ENCODE measurements around the gene CCDC93.

The CCDC93 gene

DNA sequence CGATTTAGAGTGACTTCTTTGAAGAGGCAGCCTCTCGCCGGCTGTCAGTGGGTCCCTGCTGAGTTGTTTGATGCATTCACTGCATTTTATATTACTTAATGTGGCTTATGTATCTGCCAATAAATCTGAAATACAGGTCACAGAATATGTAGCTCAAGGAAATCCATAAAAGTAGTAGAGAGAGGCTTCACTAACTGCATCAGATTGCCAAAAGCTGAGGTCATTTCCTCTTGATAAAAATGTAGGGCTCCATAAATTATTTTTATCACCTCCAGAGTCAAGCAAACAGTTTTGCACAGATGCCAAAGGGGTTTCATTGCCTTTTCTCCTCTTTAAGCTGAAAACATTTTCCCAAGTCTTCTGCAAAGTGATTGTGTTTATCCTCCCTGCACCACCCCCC lies 36.5 kb upstream of the CCDC93 start:
- no peak for TF ChIP-seq CTCF (IDR thresholded peaks at IDR 0.05)
- Histone ChIP-seq H3K4me2 (ENCODE audit: low read length) (no peak overlapping the region), H3K36me3 (ENCODE audit: control insufficient read depth, insufficient read depth, low read length) (no peaks in the 10 kb centered on the region), H2AFZ (no peak overlapping the region), H3K79me2 (no peaks in the 10 kb centered on the region), H3K4me3 (ENCODE audit: low read depth, low read length) (no peak overlapping the region), H3K27ac (no peak overlapping the region), H3K9me3 (ENCODE audit: control insufficient read depth, low read length) (no peaks in the 10 kb centered on the region), H3K9ac (no peak overlapping the region), H3K4me1 (no peaks in the 10 kb centered on the region), H3K27me3 (ENCODE audit: control insufficient read depth, insufficient read depth, low read length) (no peaks in the 10 kb centered on the region)

- H3K9me3 ChIP-seq (ENCODE audit: control insufficient read depth, low read length): no peaks in the 10 kb centered on the region
- H2AFZ ChIP-seq: no peak overlapping the region
- no peaks in the 10 kb centered on the region for H3K36me3 ChIP-seq (ENCODE audit: control insufficient read depth, insufficient read depth, low read length)
- H3K4me1 ChIP-seq: no peaks in the 10 kb centered on the region
- no peaks in the 10 kb centered on the region for H3K27me3 ChIP-seq (ENCODE audit: control insufficient read depth, insufficient read depth, low read length)
- no peak overlapping the region for H3K4me3 ChIP-seq (ENCODE audit: low read depth, low read length)
- TF ChIP-seq CTCF (IDR thresholded peaks at IDR 0.05): no peak
- H3K27ac ChIP-seq: no peak overlapping the region
- H3K79me2 ChIP-seq: no peaks in the 10 kb centered on the region
- no peak overlapping the region for H3K4me2 ChIP-seq (ENCODE audit: low read length)
- H3K9ac ChIP-seq: no peak overlapping the region
Observed at GRCh38 chr2:118049816-118050140, 35.9 kb upstream of the CCDC93 start.

GRCh38 chr2:118049140-118049815 lies 35.4 kb upstream of the CCDC93 start:
- H3K27ac ChIP-seq: no peak overlapping the region
- no peaks in the 10 kb centered on the region for H3K27me3 ChIP-seq (ENCODE audit: control insufficient read depth, insufficient read depth, low read length)
- no peak overlapping the region for H2AFZ ChIP-seq
- H3K9me3 ChIP-seq (ENCODE audit: control insufficient read depth, low read length): no peaks in the 10 kb centered on the region
- H3K4me3 ChIP-seq (ENCODE audit: low read depth, low read length): no peak overlapping the region
- no peaks in the 10 kb centered on the region for H3K79me2 ChIP-seq
- H3K4me2 ChIP-seq (ENCODE audit: low read length): no peak overlapping the region
- H3K9ac ChIP-seq: no peak overlapping the region
- no peaks in the 10 kb centered on the region for H3K4me1 ChIP-seq
- H3K36me3 ChIP-seq (ENCODE audit: control insufficient read depth, insufficient read depth, low read length): no peaks in the 10 kb centered on the region
- TF ChIP-seq CTCF (IDR thresholded peaks at IDR 0.05): no peak

- no peak overlapping the region for H3K9ac ChIP-seq
- no peak for TF ChIP-seq CTCF (IDR thresholded peaks at IDR 0.05)
- H3K27me3 ChIP-seq (ENCODE audit: control insufficient read depth, insufficient read depth, low read length): no peaks in the 10 kb centered on the region
Observed at GRCh38 chr2:118048401-118048800, 34.5 kb upstream of the CCDC93 start.

GRCh38 chr2:118047380-118047826 lies 33.5 kb upstream of the CCDC93 start:
- H3K4me3 ChIP-seq (ENCODE audit: low read depth, low read length): no peak overlapping the region
- H3K27ac ChIP-seq: no peak overlapping the region
- no peak for TF ChIP-seq CTCF (IDR thresholded peaks at IDR 0.05)
- no peak overlapping the region for H2AFZ ChIP-seq
- H3K9me3 ChIP-seq (ENCODE audit: control insufficient read depth, low read length): peaks cover 4% of the 10 kb centered on the region
- no peaks in the 10 kb centered on the region for H3K27me3 ChIP-seq (ENCODE audit: control insufficient read depth, insufficient read depth, low read length)
- no peaks in the 10 kb centered on the region for H3K79me2 ChIP-seq
- no peaks in the 10 kb centered on the region for H3K4me1 ChIP-seq
- no peak overlapping the region for H3K9ac ChIP-seq
- no peak overlapping the region for H3K4me2 ChIP-seq (ENCODE audit: low read length)
- H3K36me3 ChIP-seq (ENCODE audit: control insufficient read depth, insufficient read depth, low read length): no peaks in the 10 kb centered on the region

More at GRCh38 chr2:118048401-118048800, 34.5 kb upstream of the CCDC93 start:
- H3K27ac ChIP-seq: no peak overlapping the region
- H3K79me2 ChIP-seq: no peaks in the 10 kb centered on the region
- H3K36me3 ChIP-seq (ENCODE audit: control insufficient read depth, insufficient read depth, low read length): no peaks in the 10 kb centered on the region
- H3K9me3 ChIP-seq (ENCODE audit: control insufficient read depth, low read length): peaks cover under 1% of the 10 kb centered on the region
- H3K4me3 ChIP-seq (ENCODE audit: low read depth, low read length): no peak overlapping the region
- H2AFZ ChIP-seq: no peak overlapping the region
- no peaks in the 10 kb centered on the region for H3K4me1 ChIP-seq
- no peak overlapping the region for H3K4me2 ChIP-seq (ENCODE audit: low read length)
